ENCODE results near the gene TNIK. TPM values are rescaled to one million over a fixed set of nuclear protein-coding genes. Genes with fewer than 3 reads are reported as not detected.

Gene TNIK
- total and polyA plus RNA-seq, 10 of the 15 experiments (the other 5 are each of a cell fraction or from before 2014, with no cell fraction given), result 13.9 to 74.3 (median 48.2) TPM

- POLR2A ChIA-PET, result no interaction called here
- H3K79me2 ChIP-seq (ENCODE audit: control insufficient read depth, insufficient read depth, low read length), result peaks cover 92% of the 10 kb centered on the region
- no peak for TF ChIP-seq ASH2L (IDR thresholded peaks at IDR 0.05; ENCODE audit: borderline replicate concordance, low read depth)
- TF ChIP-seq ZBTB11 (CRISPR knock-in tag; IDR thresholded peaks at IDR 0.05), result no peak
- no peak for TF ChIP-seq JUNB (IDR thresholded peaks at IDR 0.05)
- no peak for TF ChIP-seq NRF1 (conservative IDR thresholded peaks at IDR 0.05; ENCODE audit: low read depth, low read length)
- TF ChIP-seq MEF2A (IDR thresholded peaks at IDR 0.05; ENCODE audit: insufficient read depth, low read depth, low read length), result no peak
- no peak for TF ChIP-seq ZSCAN29 (IDR thresholded peaks at IDR 0.05)
- TF ChIP-seq E2F4 (IDR thresholded peaks at IDR 0.05; ENCODE audit: low read depth, low read length), result no peak
- no peak for TF ChIP-seq NR2F1 (conservative IDR thresholded peaks at IDR 0.05)
- TF ChIP-seq PML (IDR thresholded peaks at IDR 0.05; ENCODE audit: low read length), result no peak
- TF ChIP-seq TBL1XR1 (IDR thresholded peaks at IDR 0.05; ENCODE audit: low read depth, low read length), result no peak
- no peak for TF ChIP-seq ZNF687 (IDR thresholded peaks at IDR 0.05)
- TF ChIP-seq ELK1 (IDR thresholded peaks at IDR 0.05; ENCODE audit: low read depth, low read length), result no peak
- no peak for TF ChIP-seq IKZF2 (IDR thresholded peaks at IDR 0.05)
- no peak for TF ChIP-seq SUZ12 (IDR thresholded peaks at IDR 0.05; ENCODE audit: unreplicated experiment)
- TF ChIP-seq ESRRA (IDR thresholded peaks at IDR 0.05; ENCODE audit: low read length), result no peak
Measured at GRCh38 chr3:171431550-171431949, 28.7 kb downstream of the TNIK start.

More at GRCh38 chr3:171431550-171431949, 28.7 kb downstream of the TNIK start:
- no peaks in the 10 kb centered on the region for H4K20me1 ChIP-seq (ENCODE audit: control insufficient read depth, insufficient read depth)
- CTCF ChIA-PET, result no interaction called here
- no TSS peak for BruUV-seq (replicated peaks)
- ATAC-seq (no peak), DNase-seq (ENCODE audit: low read depth, low spot score) (no peak), FAIRE-seq (no peak)
- no peak overlapping the region for H3K27ac ChIP-seq (ENCODE audit: control insufficient read depth, insufficient read depth)
- RAD21 ChIA-PET (ENCODE audit: unreplicated experiment), result interaction anchor here (1.8 kb wide), 1 partner anchor 84 kb away, joined by 6 read pairs; no protein-coding TSS in a partner anchor
- SMC1A ChIA-PET (ENCODE audit: uncharacterized antibody, unreplicated experiment), result no interaction called here
- H3K27me3 ChIP-seq (replicated peaks in 1 of 2; ENCODE audit: control insufficient read depth in 2 of 2, insufficient read depth in 2 of 2, low read length in 1 of 2), result no peaks in the 10 kb centered on the region
- in situ Hi-C loops (cut with MboI), result no loop called here
- no peak overlapping the region for H3K9ac ChIP-seq (ENCODE audit: control insufficient read depth, insufficient read depth, low read length)
- H3K4me2 ChIP-seq (ENCODE audit: control insufficient read depth, insufficient read depth), result no peak overlapping the region
- peaks cover 8% of the 10 kb centered on the region; the same call in 1 of the 2 replicates for H3K4me1 ChIP-seq (ENCODE audit: control insufficient read depth, insufficient read depth, low read length)
- intact Hi-C loops (cut with micrococcal nuclease; ENCODE audit: unreplicated experiment), result no loop called here
- H2AFZ ChIP-seq (ENCODE audit: control insufficient read depth, low read depth, low read length), result no peak overlapping the region
- H3K9me3 ChIP-seq (replicated peaks; ENCODE audit: control insufficient read depth, insufficient read depth, low read length), result peaks cover 5% of the 10 kb centered on the region; the same call in 1 of the 3 replicates
- 100% methylated on average over 1 of the region's 1 CpG for WGBS (ENCODE audit: insufficient coverage, insufficient replicate concordance, low lambda C conversion rate, missing lambda C conversion rate)
- H3K36me3 ChIP-seq (ENCODE audit: control insufficient read depth in 2 of 2, insufficient read depth in 2 of 2, low read length in 1 of 2), result peaks cover 0 to 4% of the 10 kb centered on the region in 2 experiments; a peak in 2 of 4 replicates
- no peak overlapping the region for H3K4me3 ChIP-seq

Data from GM12878 (cell line).